HG03432 (cell line): ENCODE data around the gene STK11IP.
A peak's percentile ranks its signal among the peaks of the same experiment; 100 is the strongest.

Source experiments
- ATAC-seq: cut with Tn5 transposase; IDR thresholded peaks from one replicate; pipeline ENCODE4 v1.9.1; 2021; ENCODE audit warnings: mild to moderate bottlenecking, moderate library complexity; ENCODE audit not compliant: unreplicated experiment

The STK11IP gene

DNA sequence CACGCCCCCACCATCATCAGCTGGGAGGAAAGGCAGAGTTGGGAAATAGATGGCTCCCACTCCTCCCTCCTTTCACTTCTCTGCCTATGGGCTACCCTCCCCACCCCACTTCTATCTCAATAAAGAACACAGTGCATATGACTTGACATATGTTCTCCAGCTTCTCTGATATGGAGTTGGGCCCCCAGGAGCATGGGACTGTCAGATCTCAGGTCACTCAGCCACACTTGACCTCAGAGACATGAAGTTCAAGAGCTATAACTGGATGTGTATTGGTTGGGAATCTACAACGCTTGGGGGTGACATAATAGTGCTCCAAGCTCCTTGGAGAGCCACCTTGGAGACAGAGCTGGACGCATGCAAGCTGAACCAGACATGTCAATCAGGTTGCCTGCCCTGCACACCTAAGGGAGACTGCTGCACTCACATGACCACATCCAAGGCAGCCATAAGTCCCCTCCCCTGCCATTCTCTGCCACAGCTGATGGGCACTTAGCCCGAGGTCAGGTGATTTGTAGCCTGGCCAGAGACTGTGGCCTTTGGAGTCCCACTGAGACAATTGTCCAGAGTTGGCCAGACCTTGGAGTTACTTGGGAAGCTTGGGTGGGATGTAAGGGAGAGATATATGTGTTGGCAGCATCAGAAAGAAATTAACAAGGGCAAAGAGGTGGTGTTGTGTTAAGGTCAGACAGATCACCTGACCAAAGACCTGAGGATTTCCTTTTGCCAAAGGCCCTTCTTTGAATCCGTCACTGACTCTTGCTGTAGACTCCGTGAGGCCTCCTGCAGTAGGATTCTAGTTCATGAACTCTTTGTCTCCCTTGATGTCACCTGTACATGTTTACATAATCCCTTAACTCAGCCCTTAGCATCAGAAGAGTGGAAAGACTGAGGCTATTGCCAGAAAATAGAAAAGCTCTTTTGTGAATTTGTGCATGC lies 21.8 kb upstream of the STK11IP start:
- ATAC-seq = no peak

- ATAC-seq = no peak
These were observed 20.9 kb upstream of the STK11IP start for GRCh38 chr2:219576505-219577388.

- ATAC-seq = no peak
These were observed 18.6 kb upstream of the STK11IP start for GRCh38 chr2:219578811-219579613.

DNA sequence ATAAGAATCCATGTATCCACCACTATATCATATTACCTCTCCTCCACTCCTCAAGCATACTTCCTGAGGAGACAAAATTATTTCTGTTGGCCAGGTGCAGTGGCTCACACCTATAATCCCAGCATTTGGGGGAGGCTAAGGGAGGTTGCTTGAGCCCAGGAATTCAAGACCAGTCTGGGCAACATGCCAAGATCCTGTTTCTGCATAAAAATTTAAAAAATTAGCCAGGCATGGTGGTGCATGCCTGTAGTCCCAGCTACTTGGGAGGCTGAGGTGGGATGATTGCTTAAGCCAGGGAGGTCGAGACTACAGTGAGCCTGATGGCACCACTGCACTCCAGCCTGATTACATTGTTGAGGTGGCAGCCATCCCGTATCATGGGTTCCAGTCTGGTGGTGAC lies 16.3 kb upstream of the STK11IP start:
- no peak for ATAC-seq

DNA sequence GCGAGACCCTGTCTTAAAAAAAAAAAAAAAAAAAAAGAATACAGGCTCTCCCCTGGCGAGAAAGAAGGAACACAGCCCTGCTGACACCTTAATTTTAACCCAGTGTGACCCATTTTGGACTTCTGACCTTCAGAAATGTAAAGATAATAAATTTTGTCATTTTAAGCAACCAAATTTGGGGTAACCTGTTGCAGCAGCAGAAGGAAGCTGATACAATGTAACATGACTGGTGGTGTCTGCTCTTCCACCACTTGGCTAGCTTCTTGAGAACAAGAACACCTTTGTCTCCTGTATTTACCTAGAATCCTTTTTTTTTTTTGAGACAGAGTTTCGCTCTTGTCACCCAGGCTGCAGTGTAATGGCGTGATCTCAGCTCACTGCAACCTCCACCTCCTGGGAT lies 6.6 kb upstream of the STK11IP start:
- no peak for ATAC-seq

DNA sequence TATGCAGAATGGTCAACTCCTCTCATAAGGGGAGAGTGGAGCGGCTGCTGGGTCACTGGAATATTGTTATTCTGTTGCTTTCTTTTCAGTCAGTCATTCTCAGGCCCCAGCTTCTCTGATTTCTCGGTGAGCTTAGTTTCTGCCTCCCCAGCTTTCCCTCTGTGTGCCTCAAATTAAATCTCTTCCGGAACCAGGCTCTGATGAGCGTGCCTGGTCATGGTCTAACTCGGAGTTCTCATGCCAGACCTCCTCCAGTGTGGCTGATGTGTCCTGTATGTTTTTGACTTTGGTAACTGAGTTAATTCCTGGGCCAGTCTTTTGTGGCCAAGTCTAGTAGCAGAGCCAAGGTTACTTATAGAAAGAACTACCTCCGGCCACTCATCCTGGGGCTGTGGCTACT lies 4.9 kb upstream of the STK11IP start:
- ATAC-seq = no peak

GRCh38 chr2:219593154-219593553 lies 4.5 kb upstream of the STK11IP start:
- ATAC-seq = no peak

DNA sequence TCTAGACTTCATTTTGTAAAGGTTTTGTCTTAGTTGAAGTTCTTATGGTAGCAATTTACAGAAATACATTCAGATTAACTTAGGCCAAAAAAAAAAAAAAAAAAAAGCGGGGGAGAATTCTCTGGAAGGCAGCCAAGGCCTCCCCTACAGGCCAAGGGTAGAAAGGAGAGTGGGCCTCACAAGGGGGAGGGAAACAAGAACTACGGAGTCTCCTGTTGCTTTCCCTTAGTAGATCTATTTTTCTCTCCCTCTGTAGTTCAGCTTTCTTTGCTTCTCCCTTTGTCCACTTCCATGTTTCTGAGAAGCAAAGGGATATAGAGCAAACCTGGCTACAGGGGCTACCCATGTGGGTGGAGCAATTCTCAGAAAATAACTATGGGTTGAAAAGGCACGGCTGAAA lies 2.4 kb upstream of the STK11IP start:
- no peak for ATAC-seq

DNA sequence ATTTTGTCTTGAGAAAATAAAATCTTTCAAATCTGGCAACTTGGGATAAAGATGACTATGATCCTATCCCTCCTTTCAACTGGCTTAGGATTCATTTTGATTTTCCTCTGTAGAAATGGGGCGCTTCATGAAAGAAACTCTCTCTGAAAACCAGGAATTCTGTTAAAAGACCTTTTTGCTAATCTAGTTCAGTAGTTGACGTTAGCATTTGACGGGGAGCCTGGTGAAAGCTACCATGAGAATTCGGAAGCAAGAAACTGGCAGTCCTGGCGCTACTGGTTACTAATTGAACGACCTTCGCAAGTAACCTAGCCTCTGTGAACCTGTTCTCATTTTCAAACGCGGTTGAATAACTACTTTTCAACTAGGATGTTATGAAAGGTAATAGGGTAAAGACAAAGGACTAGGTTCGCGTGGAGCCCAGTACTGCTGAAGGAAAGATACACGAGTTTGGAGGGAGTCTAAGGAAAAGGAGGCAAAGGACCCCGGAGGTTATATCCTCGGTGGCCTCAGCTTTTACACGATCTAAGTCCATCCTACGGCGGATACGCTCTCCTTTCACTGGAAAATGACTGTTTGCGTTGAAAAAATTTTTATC lies 604 bp upstream of the STK11IP start:
- peak; percentile 0 for ATAC-seq

DNA sequence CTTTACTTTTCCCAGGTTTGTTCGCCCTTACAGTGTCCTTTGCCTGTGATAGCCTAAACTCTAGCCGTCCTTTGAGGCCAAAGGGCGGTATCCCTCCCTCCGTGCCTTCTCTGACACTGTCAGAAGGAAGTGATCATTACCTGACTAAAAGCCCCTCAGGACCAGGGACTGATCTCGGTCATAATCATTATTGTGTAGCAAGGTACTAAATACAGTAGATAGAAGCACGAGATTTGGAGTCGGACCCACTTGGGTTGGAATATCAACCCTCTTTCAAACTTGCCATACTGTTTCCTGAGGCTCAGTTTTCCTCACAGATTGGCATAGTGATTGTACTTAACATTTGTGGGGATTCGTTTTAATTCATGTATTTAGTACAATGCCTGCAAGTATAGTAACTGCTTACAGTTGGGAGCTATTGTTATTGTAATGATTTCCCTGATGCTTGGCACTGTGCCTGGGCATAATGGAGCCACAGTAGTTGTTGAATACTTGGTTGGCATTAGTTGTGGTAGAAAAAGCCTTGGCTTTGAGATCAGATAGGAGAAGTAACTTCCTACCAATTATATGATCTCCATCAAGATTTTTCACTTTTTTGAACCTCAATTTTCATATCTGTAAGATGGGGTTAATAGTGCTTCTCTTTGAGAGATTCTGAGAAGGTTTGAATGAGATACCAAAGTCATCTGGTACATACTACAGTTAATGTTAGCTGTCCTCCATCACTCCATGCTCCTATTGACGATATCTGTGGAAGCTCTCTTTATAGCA lies 836 bp downstream of the STK11IP start:
- ATAC-seq = no peak

GRCh38 chr2:219603771-219604170 lies 6.1 kb downstream of the STK11IP start:
- no peak for ATAC-seq

DNA sequence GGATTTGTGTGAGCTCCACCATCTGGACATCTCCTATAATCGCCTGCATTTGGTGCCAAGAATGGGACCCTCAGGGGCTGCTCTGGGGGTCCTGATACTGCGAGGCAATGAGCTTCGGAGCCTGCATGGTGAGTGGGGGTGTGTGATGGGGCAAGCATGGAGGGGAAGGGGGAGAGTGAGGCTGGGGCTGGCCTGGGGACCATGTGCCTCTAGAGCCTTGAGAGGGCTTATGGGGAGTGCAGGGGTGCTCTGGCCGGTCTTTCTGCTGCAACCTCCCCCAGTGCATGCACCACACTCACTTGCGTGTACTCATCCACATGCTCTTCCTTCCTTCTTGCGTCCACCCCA lies 7.9 kb downstream of the STK11IP start:
- no peak for ATAC-seq

- no peak for ATAC-seq
These were observed 10.3 kb downstream of the STK11IP start for GRCh38 chr2:219607931-219608330.

DNA sequence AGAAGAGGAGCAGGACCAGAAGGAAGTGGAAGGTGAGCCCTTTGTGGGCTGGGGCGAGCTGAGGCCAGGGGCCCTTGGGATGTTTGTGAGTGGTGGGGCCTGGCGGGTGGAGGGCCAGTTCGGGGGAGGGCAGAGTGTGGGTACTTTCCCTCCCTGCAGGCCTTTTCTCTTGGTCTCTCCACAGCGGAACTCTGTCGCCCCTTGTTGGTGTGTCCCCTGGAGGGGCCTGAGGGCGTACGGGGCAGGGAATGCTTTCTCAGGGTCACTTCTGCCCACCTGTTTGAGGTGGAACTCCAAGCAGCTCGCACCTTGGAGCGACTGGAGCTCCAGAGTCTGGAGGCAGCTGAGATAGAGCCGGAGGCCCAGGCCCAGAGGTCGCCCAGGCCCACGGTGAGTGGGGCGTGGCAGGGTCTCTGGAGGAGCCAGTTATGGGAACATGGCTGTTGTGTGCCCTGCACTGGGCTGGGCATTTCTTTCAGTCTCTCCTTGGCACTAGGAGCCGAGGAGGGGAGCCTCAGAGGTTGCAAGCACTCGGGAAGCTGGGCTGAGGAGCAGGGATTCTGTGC lies 10.8 kb downstream of the STK11IP start:
- no peak for ATAC-seq

DNA sequence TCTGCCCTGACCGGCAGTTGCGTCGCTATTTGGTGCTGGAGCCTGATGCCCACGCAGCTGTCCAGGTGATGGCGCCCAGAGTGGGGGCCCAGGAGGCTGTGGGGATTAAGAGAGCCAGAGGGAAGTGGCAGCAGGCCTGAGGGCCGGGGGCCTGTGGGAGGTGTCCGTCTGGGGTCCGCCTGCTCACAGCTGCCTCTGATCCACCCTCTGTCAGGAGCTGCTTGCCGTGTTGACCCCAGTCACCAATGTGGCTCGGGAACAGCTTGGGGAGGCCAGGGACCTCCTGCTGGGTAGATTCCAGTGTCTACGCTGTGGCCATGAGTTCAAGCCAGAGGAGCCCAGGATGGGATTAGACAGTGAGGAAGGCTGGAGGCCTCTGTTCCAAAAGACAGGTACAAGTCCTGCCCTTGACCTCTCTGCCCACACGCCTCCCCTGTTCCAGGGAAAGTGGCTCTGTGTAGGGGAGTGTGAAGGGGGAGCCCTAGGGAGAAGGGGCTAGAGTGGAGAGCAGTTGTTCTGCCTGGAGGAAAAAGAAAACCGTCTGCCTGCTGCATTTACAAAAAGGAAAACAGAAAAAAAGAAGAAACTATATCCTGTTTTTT lies 11.6 kb downstream of the STK11IP start:
- ATAC-seq = no peak

DNA sequence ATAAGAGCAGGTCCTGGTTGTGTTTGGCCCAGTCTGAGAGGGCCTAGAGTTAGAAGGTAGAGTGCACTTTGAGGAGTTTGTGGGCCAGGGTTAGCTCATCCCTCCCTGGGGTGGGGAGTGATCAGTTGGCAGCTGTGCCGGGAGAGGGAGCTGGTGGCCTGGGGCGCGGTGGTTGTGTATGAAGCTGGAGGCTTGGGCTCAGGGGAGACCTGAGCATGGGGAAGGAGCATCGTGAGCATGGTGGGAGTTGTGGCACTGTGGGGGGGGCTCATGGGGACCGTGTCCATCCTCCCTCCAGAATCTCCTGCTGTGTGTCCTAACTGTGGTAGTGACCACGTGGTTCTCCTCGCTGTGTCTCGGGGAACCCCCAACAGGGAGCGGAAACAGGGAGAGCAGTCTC lies 13.6 kb downstream of the STK11IP start:
- no peak for ATAC-seq

DNA sequence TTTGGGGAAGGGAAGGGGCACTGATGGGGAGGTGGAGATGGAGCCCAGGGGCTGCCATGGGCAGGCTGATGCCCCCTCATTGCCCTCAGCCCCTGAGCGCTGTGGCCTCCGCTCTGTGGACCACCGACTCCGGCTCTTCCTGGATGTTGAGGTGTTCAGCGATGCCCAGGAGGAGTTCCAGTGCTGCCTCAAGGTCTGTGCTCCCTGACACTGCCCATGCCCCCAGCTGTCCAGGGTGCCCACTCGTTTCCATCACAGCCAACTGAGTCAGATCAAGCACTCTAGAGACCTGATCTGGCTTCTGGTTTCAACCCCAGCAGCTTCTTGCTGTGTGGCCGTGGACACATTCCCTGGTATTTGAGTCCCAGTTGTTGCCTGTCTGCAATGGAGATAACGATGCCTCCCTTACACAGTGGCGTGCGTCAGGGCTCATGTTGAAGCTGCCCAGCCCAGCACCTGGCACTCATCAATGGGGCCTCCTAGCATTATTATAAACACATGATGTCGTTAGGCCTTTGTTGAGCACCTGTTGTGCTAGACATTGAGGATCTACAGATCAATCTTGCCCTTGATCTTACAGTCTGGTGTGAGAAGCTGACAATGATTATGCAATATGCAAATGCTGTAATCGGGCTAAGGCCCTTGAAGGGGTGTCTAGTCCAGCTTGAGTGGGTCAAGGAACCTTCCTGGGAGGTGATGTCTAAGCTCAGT lies 14.4 kb downstream of the STK11IP start:
- no peak for ATAC-seq

GRCh38 chr2:219612577-219613286 lies 15.1 kb downstream of the STK11IP start:
- ATAC-seq = peak; percentile 63
